GM18868 (cell line): ENCODE data around the gene TBC1D22A.

Experiments
- ATAC-seq: cut with Tn5 transposase; IDR thresholded peaks from one replicate; pipeline ENCODE4 v1.9.1; 2021; ENCODE audit warnings: mild to moderate bottlenecking, moderate library complexity; ENCODE audit not compliant: unreplicated experiment

TBC1D22A gene

GRCh38 chr22:46918197-46918596 lies 155.7 kb downstream of the TBC1D22A start:
- ATAC-seq, result no peak

- no peak for ATAC-seq
These were observed 159.6 kb downstream of the TBC1D22A start for GRCh38 chr22:46922037-46922436.

DNA sequence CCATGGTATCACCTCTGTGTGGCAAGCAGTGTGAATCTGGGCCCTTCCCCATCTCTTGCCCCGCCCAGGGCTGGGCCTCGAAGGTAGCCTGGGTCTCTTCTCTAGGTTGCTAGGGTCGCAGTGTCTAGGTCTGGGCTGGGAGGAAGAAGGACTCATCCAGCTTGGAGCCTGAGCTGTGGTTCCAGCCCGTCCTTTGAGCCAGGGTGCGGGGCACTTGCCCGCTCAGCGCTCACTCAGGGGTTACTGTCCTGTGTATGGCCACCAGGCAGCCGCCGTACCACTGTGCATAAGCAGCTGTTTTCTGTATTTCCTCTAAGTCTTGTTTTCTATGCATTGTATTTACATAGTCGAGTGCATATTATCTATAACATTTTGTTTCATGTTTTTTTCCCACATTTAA lies 160.9 kb downstream of the TBC1D22A start:
- ATAC-seq, result no peak

DNA sequence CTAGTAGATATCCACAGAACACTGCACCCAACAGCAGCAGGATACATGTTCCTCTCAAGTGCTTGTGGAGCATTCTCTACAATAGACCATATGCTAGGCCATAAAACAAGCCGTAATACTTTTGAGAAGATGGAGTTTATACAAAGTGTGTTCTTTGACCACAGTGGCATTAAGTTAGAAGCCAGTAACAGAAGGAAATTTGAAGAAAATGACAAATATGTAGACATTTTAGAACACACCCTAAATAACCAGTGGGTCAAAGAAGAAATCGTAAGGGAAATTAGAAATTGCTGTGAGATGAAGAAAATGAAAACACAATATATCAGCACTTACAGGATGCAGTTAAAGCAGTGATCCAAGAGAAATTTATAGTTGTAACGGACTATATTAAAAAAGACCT lies 163.4 kb downstream of the TBC1D22A start:
- ATAC-seq, result no peak

GRCh38 chr22:46929046-46929709 lies 166.7 kb downstream of the TBC1D22A start:
- ATAC-seq, result no peak

DNA sequence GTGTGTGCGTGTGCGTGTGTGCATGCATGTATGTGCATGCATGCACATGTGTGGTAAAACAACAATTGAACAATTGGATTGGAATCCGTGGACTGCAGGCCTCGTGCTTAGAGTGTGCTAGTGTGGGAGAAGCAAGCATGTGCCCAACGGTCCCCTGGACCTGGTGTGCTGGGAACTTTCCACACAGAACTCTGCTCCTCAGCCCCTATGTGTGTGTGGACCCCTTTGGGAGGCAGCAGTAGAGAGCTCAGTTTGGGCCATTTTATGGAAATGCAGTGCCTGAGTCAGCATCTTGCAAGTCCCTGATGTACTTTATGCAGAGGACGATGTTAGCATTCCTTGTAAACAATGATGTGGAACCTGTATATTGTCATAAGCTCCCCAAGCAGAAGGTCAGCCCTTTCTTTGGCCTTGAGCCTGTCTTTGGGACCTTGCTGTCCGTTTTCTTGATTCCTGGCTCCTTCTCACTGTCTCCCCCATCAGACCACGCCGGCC lies 167.3 kb downstream of the TBC1D22A start:
- ATAC-seq, result no peak

- no peak for ATAC-seq
These were observed 169.0 kb downstream of the TBC1D22A start for GRCh38 chr22:46931414-46931813.

GRCh38 chr22:46931881-46932280 lies 169.4 kb downstream of the TBC1D22A start:
- no peak for ATAC-seq

DNA sequence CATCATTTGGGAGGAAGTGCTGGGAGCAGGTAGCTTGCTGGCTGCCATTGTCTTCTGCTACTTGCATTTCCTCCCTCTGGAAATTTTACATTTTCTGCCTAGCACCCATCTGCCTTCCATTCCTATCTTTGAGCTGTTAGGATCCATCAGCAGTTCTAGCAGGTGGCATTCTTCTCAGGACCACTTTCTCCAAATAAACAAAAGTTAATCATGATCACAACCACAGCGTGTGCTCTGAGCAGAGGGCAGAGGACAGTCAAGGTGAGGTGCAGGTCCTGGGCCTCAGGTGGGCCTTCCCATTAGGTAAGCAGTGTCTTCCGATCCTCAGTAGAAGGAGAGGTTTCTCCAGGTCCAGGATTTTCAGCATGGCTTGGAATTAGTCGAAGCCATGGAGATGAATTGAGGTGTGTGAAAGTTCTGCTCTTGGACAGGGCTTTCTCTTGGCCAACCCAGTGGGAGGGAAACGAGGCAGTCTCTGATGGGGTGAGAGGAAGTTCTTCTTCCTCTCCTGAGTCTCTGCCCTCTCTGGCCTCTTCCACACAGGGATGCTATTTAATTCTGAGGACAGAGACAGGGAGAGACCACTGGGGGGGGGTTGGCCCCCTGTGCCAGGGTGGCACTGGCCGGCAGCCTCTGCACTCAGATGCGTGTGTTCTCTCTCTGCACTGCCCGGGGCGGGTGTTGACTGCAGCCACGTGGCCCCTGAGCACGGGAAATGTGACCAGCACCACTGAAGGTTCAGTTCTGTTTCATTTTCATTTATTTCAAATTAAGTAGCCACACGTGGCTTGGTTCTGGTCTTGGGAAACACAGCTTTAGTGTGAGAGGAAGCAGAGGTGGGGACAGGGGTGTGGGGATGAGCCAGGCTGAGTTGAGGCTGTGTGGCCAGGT lies 170.8 kb downstream of the TBC1D22A start:
- no peak for ATAC-seq

- ATAC-seq, result no peak
These were observed 171.8 kb downstream of the TBC1D22A start for GRCh38 chr22:46934172-46934745.

DNA sequence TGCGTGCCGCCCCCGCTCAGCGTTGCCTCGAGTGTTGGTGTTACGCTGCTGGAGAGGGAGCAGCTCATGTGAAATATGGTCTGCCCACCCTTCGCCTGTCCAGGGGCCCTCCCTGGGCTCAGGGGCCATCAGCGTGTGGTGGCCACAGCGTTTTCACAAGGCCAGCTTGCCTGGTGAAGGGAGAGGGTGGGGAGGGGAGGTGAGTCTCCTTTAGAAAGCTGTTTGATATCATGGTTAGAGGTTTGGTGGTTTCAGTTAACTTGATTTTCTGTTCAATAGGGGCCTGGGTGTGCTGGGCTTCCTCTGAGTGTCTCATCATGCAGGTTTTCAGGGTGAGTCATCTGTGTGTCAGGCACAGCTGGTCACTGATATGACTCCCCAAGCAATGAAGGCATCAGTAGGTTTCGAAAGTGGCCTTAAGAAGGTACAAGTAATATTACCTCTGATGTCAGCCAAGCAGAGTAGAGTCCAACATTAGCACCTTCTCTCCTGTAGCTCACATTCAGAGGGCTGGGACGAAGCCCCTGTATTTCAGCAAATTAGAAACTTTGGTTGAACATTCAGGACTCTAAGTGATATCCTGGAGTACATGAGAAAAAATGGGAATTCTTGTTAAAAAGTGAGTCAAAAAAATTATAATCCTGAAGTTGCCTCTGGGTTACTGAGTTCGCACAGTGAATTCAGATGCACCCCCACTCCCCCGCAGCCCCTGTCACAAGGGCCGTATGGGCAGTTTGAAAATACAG lies 172.5 kb downstream of the TBC1D22A start:
- peak; percentile 72 for ATAC-seq

DNA sequence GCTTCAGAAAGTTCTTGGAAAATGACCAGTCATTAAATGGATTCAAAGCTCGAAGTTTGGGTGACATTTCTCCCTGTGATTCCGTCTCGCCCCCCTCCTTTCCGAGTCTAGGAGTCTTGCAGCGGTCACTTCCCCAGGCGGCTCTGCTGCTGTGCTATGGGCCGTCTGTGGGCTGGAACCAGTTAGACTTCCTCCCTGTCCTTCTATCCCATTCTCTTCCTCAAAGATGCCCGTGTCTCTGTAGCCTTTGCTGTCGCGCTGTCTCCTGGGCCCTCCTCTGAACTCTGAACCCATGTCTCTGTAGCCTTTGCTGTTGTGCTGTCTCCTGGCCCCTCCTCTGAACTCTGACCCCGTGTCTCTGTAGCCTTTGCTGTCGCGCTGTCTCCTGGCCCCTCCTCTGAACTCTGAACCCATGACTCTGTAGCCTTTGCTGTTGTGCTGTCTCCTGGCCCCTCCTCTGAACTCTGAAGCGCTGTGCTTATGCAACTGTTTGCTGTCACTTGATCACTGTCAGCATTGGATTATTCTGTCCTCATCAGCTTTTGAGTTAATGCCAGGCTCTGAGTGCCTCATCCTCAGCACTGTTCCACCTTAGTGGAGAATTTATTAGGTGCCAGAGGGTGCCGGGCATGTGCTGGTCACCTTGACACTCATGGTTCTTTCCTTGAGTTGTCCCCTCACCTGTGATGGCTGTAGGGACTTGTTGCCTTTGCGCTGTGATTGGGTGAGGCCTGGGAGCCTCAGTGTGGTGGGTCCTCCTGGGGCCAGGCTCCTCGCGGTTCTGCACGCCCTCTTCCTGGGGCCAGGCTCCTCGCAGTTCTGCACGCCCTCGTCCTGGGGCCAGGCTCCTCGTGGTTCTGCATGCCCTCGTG lies 173.3 kb downstream of the TBC1D22A start:
- no peak for ATAC-seq

GRCh38 chr22:46936378-46936903 lies 174.0 kb downstream of the TBC1D22A start:
- ATAC-seq, result no peak

GRCh38 chr22:46937185-46937584 lies 174.7 kb downstream of the TBC1D22A start:
- ATAC-seq, result no peak

DNA sequence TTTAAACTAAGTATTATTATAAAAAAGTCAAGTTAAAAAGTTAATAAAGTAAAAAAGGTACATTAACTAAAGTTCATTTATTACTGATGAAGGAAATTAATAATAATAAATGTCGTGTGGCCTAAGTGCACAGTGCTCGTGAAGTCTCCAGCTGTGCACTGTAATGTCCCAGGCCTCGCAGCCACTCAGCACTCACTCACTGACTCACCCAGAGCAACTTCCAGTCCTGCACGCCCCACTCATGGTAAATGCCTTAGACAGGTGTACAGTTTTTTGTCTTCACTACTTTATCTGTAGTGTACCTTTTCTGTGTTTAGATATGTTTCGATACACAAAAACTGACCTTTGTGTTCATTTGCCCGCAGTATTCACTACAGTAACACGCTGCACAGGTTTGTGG lies 175.5 kb downstream of the TBC1D22A start:
- no peak for ATAC-seq

DNA sequence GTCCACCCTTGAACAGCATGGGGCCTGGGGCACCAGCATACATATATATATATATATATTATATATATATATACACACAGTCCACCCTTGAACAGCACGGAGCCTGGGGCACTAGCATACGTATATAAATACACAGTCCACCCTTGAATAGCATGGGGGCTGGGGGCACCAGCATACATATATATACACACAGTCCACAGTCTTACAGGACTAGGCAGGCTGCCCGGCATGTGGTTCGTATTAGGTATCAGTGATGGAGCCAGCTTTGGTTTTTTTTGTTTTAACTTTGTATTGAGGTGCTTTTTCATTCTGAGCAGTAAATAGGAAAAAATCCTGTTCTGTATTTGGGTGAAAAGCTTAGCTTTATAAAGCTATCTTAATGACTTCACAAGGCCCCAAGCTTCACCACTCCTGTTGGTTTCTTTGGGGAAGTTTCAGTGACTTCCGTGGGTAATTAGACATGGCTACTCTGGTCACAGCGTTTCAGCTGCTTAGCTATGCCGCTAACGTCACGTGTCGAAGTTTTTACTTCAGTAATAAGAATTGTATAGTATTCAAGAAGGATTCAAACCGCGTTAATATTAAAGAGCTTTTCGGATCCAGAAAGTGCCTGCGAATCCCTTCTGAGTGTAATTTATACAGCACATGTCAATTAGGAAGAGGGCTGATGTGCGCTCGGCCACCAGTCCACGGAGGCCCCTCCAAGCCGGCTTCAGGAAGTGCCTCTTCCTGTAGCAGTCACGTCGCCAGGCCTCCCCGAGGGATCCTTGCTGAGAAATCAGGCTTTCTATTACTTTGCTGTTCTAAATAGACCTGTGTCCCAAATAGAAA lies 179.7 kb downstream of the TBC1D22A start:
- no peak for ATAC-seq

- ATAC-seq, result no peak
These were observed 180.6 kb downstream of the TBC1D22A start for GRCh38 chr22:46942799-46943785.

DNA sequence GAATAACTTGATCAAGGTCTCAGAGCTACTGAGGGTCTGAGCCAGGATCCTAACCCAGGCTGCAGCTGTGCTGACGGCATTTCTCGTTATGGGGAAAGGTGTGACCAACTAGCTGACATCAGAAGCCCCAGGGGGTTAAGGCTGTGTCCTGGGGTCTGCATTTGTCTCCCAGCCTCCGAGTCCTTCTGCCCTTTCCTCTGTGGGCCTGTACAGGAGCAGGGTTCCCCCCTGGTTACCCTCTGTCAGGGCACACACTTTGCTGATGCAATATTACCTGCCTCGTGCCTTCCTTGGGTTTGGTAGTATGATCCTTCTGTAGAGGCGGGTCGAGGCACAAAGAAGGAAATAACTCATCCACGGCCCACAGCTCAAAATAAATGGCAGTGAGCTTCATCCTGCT lies 183.0 kb downstream of the TBC1D22A start:
- no peak for ATAC-seq
